Gastrocnemius medialis (tissue), 4 donors: ENCODE measurements around the gene PLIN5.

ENCODE experiments used
- CTCF ChIP-seq, 5 experiments: fragments of 450-650 bp in 3 of 5; fragments of 200-600 bp in 2 of 5; sonication (generic) in 2 of 5; IDR thresholded peaks in 4 of 5; conservative IDR thresholded peaks in 1 of 5; 1 replicate in 4 of 5; 2 replicates in 1 of 5; pipeline ENCODE4 v1.5.1; 2016 to 2019; ENCODE audit warnings: antibody characterized with exemption in 5 of 5, mild to moderate bottlenecking in 3 of 5, moderate library complexity in 3 of 5
- POLR2A ChIP-seq, 2 donors: fragments of 450-650 bp; IDR thresholded peaks; one replicate each; pipeline ENCODE4 v1.6.1; 2017; ENCODE audit warnings: antibody characterized with exemption in 2 of 2, mild to moderate bottlenecking in 2 of 2, moderate library complexity in 2 of 2

- TF ChIP-seq CTCF (IDR thresholded peaks at IDR 0.05 in 4 of 5, conservative IDR thresholded peaks at IDR 0.05 in 1 of 5) (no peak), POLR2A (IDR thresholded peaks at IDR 0.05) (no peak)
Observed at GRCh38 chr19:4528843-4529242, 6.2 kb downstream of the PLIN5 start.
